Endothelial cell of umbilical vein (primary cell): ENCODE results near the gene MYBPC1.

Experiments
- EZH2 ChIP-seq: IDR thresholded peaks from 2 replicates; pipeline ENCODE4 v1.6.1; 2012; ENCODE audit warnings: borderline replicate concordance, low read depth, mild to moderate bottlenecking, moderate library complexity, low read length, inconsistent platforms; ENCODE audit not compliant: severe bottlenecking
- GATA2 ChIP-seq: IDR thresholded peaks from 2 replicates; pipeline ENCODE4 v1.7.0; 2011; ENCODE audit warnings: low read depth, mild to moderate bottlenecking, moderate library complexity, mixed read lengths, low read length; ENCODE audit not compliant: insufficient read length, insufficient read depth
- MYC ChIP-seq: IDR thresholded peaks from one replicate; pipeline ENCODE4 v1.6.1; 2011; ENCODE audit warnings: mild to moderate bottlenecking, low read depth, low read length
- POLR2A ChIP-seq: IDR thresholded peaks from 2 replicates; pipeline ENCODE4 v1.6.1; 2012; ENCODE audit warnings: low read depth, mild to moderate bottlenecking, control low read depth, low read length
- POLR2AphosphoS5 ChIP-seq: IDR thresholded peaks from 2 replicates; pipeline ENCODE4 v1.6.1; 2012; ENCODE audit warnings: low read depth, mild to moderate bottlenecking, control low read depth, low read length, moderate library complexity; ENCODE audit not compliant: insufficient read depth
- TF ChIP-seq, protein P1 (sequence below), 2 donors: IDR thresholded peaks; 1 replicate in 1 of 2; 2 replicates in 1 of 2; pipeline ENCODE4 v1.5.1; 2011; ENCODE audit warnings: low read length in 2 of 2, mild to moderate bottlenecking in 2 of 2, moderate library complexity in 2 of 2, control low read depth in 1 of 2, inconsistent platforms in 1 of 2, low read depth in 1 of 2; ENCODE audit not compliant: insufficient read depth in 1 of 2; ENCODE audit errors: extremely low read depth in 1 of 2
- TF ChIP-seq, protein P2 (sequence below): IDR thresholded peaks from 2 replicates; pipeline ENCODE4 v1.6.1; 2011; ENCODE audit not compliant: insufficient read depth, insufficient read length

DNA sequence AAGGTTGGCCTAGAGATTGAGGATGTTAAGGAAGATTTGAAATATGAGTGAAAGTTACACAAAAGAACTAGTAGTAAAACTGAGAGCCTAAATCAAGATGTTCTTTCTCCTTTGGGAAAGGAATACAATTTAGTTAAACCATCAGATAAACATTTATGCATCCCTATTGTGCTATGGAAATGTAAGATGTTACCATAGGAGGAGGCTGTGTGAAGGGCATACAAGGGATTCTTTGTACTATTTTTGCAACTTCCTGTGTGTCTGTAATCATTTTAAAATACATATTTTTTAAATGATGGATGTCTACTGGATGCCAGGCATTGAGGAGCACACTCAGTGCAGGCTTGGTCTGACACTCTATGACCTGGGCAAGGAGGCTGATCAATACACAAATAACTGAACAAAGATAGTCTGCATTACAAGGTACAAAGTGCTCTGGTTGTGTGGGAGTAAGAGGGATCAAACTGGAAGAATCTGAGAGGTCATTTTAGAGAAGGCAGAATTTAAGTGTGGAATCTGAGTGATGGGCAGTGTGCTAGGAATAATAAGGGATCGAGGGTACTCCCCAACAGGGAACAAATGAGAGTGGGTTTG is 96.8 kb downstream of the MYBPC1 start:
- TF ChIP-seq EZH2: no peak
- no peak for TF ChIP-seq POLR2AphosphoS5
- TF ChIP-seq, protein P1, sequence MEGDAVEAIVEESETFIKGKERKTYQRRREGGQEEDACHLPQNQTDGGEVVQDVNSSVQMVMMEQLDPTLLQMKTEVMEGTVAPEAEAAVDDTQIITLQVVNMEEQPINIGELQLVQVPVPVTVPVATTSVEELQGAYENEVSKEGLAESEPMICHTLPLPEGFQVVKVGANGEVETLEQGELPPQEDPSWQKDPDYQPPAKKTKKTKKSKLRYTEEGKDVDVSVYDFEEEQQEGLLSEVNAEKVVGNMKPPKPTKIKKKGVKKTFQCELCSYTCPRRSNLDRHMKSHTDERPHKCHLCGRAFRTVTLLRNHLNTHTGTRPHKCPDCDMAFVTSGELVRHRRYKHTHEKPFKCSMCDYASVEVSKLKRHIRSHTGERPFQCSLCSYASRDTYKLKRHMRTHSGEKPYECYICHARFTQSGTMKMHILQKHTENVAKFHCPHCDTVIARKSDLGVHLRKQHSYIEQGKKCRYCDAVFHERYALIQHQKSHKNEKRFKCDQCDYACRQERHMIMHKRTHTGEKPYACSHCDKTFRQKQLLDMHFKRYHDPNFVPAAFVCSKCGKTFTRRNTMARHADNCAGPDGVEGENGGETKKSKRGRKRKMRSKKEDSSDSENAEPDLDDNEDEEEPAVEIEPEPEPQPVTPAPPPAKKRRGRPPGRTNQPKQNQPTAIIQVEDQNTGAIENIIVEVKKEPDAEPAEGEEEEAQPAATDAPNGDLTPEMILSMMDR (IDR thresholded peaks at IDR 0.05; ENCODE audit: extremely low read depth in 1 of 2, insufficient read depth in 1 of 2, low read depth in 1 of 2, low read length in 2 of 2): no peak
- no peak for TF ChIP-seq POLR2A
- no peak for TF ChIP-seq MYC
- TF ChIP-seq GATA2: no peak
- TF ChIP-seq, protein P2, sequence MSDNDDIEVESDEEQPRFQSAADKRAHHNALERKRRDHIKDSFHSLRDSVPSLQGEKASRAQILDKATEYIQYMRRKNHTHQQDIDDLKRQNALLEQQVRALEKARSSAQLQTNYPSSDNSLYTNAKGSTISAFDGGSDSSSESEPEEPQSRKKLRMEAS: no peak
